ENCODE data around the gene PDIA6. TPM values are rescaled to one million over a fixed set of nuclear protein-coding genes. Genes with fewer than 3 reads are reported as not detected.

The PDIA6 gene
- total and polyA plus RNA-seq, 10 of the 15 experiments (the other 5 are each of a cell fraction or from before 2014, with no cell fraction given): 148 to 526 (median 209) TPM

DNA sequence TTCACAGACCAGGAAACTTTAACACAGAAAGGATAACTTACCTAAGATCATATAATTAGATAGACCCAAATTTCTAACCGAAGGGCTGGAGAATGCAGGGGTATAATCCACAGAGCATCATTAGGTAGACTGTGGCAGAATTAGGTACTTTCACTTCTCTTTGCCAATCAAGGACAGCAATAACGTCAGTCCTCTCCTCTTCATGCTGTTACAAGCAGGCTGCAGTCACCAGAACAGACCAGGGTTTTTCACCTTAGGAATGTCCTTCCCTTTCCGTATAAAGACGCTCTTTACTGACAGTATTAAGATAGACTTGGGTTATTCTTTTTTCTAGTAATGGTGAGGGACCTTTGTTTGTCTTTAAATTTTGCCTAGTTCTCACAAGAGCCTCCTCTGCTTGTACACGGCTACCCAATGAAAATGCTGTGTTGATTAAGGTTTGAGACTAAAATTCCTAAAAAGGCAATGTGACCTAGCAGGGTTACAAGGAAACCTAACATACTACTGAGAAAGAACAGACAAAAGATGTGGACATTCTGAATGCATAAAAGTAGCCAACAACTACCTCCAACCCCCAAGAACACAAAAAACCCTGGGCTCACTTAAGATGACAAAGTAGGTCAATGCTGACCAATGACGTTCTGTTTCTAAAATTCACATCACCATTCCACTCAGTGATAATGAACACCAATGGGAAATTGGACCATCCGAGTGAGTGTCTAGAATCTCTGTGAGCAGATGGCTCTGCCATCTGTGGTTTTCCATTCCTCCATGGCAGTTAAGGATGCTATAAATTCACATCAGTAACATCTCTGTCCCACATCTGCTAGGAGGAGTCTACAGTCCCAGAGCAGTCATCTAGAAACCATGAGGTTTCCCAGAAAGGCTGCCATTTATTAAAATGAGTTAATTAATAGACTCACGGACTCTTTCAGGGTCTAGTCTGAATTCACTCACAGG, 2.1 kb downstream of the PDIA6 start (continued):
- TF ChIP-seq CEBPZ (IDR thresholded peaks at IDR 0.05; ENCODE audit: low read depth, low read length) (no peak), ATF2 (IDR thresholded peaks at IDR 0.05; ENCODE audit: low read length) (no peak), MTA3 (IDR thresholded peaks at IDR 0.05; ENCODE audit: borderline replicate concordance, low read length) (no peak), SIX5 (IDR thresholded peaks at IDR 0.05; ENCODE audit: low read depth, low read length, severe bottlenecking) (no peak), CHD1 (IDR thresholded peaks at IDR 0.05; ENCODE audit: low read depth, low read length) (no peak), JUND (IDR thresholded peaks at IDR 0.05; ENCODE audit: low read depth, low read length) (no peak), CBX5 (IDR thresholded peaks at IDR 0.05; ENCODE audit: low read depth) (no peak), KAT2A (conservative IDR thresholded peaks at IDR 0.05; ENCODE audit: control insufficient read depth, low read depth, low read length) (no peak), EP300 (IDR thresholded peaks at IDR 0.05; ENCODE audit: borderline replicate concordance in 1 of 2, control insufficient read depth in 1 of 2, low read depth in 2 of 2, low read length in 2 of 2) (0 out of 4 replicates have a peak, but pooled peaks of 1 of the 2 experiments have one; percentile 39), SREBF2 (IDR thresholded peaks at IDR 0.05; ENCODE audit: low read length) (no peak), POLR2AphosphoS2 (IDR thresholded peaks at IDR 0.05; ENCODE audit: low read depth, low read length) (no peak), TCF12 (IDR thresholded peaks at IDR 0.05; ENCODE audit: low read depth, low read length) (no peak), ZNF207 (IDR thresholded peaks at IDR 0.05; ENCODE audit: borderline replicate concordance) (no peak), SUZ12 (IDR thresholded peaks at IDR 0.05; ENCODE audit: unreplicated experiment) (no peak), IRF3 (IDR thresholded peaks at IDR 0.05) (no peak), ELK1 (IDR thresholded peaks at IDR 0.05; ENCODE audit: low read depth, low read length) (no peak), POLR2AphosphoS5 (IDR thresholded peaks at IDR 0.05; ENCODE audit: low read length) (no peak), KLF5 (IDR thresholded peaks at IDR 0.05; ENCODE audit: partially characterized antibody) (no peak)
- TF ChIP-seq, protein P1, sequence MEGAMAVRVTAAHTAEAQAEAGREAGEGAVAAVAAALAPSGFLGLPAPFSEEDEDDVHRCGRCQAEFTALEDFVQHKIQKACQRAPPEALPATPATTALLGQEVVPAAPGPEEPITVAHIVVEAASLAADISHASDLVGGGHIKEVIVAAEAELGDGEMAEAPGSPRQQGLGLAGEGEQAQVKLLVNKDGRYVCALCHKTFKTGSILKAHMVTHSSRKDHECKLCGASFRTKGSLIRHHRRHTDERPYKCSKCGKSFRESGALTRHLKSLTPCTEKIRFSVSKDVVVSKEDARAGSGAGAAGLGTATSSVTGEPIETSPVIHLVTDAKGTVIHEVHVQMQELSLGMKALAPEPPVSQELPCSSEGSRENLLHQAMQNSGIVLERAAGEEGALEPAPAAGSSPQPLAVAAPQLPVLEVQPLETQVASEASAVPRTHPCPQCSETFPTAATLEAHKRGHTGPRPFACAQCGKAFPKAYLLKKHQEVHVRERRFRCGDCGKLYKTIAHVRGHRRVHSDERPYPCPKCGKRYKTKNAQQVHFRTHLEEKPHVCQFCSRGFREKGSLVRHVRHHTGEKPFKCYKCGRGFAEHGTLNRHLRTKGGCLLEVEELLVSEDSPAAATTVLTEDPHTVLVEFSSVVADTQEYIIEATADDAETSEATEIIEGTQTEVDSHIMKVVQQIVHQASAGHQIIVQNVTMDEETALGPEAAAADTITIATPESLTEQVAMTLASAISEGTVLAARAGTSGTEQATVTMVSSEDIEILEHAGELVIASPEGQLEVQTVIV (IDR thresholded peaks at IDR 0.05; ENCODE audit: borderline replicate concordance, partially characterized antibody): no peak

All from GM12878 (cell line).